ENCODE results near the gene OR6Y1. TPM values are rescaled to one million over a fixed set of nuclear protein-coding genes. Genes with fewer than 3 reads are reported as not detected.

Gene OR6Y1
- total and polyA plus RNA-seq, 2 of the 13 experiments (the other 11 are each of a cell fraction or from before 2014, with no cell fraction given): not detected

- BruUV-seq (replicated peaks): no TSS peak
- DNase-seq (ENCODE audit: low spot score): no peak
- no peak for ATAC-seq
- no peak for TF ChIP-seq ZNF670 (CRISPR knock-in tag; IDR thresholded peaks at IDR 0.05; ENCODE audit: borderline replicate concordance)
- TF ChIP-seq ATF7-NPFF (CRISPR knock-in tag; IDR thresholded peaks at IDR 0.05; ENCODE audit: low read depth): no peak
- TF ChIP-seq ZNF101 (CRISPR knock-in tag; IDR thresholded peaks at IDR 0.05; ENCODE audit: borderline replicate concordance, low read depth): no peak
- no peak for TF ChIP-seq PAWR (CRISPR knock-in tag; IDR thresholded peaks at IDR 0.05; ENCODE audit: borderline replicate concordance)
- TF ChIP-seq TCF12 (IDR thresholded peaks at IDR 0.05): no peak
- TF ChIP-seq TCF12 (CRISPR knock-in tag; IDR thresholded peaks at IDR 0.05): no peak
- TF ChIP-seq THAP9 (CRISPR knock-in tag; IDR thresholded peaks at IDR 0.05; ENCODE audit: borderline replicate concordance): no peak
- no peak for TF ChIP-seq BORCS8-MEF2B (CRISPR knock-in tag; IDR thresholded peaks at IDR 0.05)
- no peaks in the 10 kb centered on the region for H3K4me1 ChIP-seq (ENCODE audit: insufficient read depth, low read length)
- H4K20me1 ChIP-seq (ENCODE audit: insufficient read depth, low read length): no peaks in the 10 kb centered on the region
- H3K27ac ChIP-seq (ENCODE audit: extremely low read length, insufficient read depth, low read length): no peak overlapping the region
- in situ Hi-C loops (cut with HindIII; ENCODE audit: extremely low pct_ligation_motif_present, low pct_unique_long_range_greater_than_20kb) (no loop called here), intact Hi-C loops (cut with micrococcal nuclease; ENCODE audit: unreplicated experiment) (no loop called here)
- no peak overlapping the region for H3K4me3 ChIP-seq (replicated peaks in 1 of 3; ENCODE audit: insufficient read depth in 1 of 3, low read depth in 2 of 3, low read length in 3 of 3)
- 4% methylated on average over 1 of the region's 1 CpG for WGBS (ENCODE audit: low lambda C conversion rate)
- no peak overlapping the region for H2AFZ ChIP-seq (ENCODE audit: low read length)
- no peak overlapping the region for H3K4me2 ChIP-seq (ENCODE audit: low read depth, low read length)
- FAIRE-seq: no peak
- H3K36me3 ChIP-seq (replicated peaks in 1 of 2; ENCODE audit: control insufficient read depth in 1 of 2, insufficient read depth in 2 of 2, low read length in 2 of 2): no peaks in the 10 kb centered on the region
- H3K27me3 ChIP-seq (ENCODE audit: control insufficient read depth in 1 of 2, insufficient read depth in 2 of 2, low read length in 2 of 2): no peaks in the 10 kb centered on the region
- H3K79me2 ChIP-seq (ENCODE audit: insufficient read depth, low read length): no peaks in the 10 kb centered on the region
- peaks cover 14% of the 10 kb centered on the region for H3K9me3 ChIP-seq (ENCODE audit: low read length)
- ChIA-PET POLR2A (no interaction called here), CTCF (ENCODE audit: low intra/inter-chr PET ratio, low total read pairs) (no interaction called here)
- no peak overlapping the region for H3K9ac ChIP-seq (ENCODE audit: insufficient read depth, low read depth, low read length)
These were observed 18.0 kb upstream of the OR6Y1 start for GRCh38 chr1:158572226-158572625.

Measured in HepG2 (cell line).